ENCODE results near the gene KLK3. TPM values are rescaled to one million over a fixed set of nuclear protein-coding genes. Genes with fewer than 3 reads are reported as not detected.

The KLK3 gene
- total and polyA plus RNA-seq, 11 donors: not detected

GRCh38 chr19:50821622-50822021 is 33.1 kb upstream of the KLK3 start:
- Histone ChIP-seq H3K9me3 (no peaks in the 10 kb centered on the region), H3K4me3 (no peak overlapping the region), H3K27ac (no peak overlapping the region), H3K27me3 (peaks cover 26 to 82% (median 46%) of the 10 kb centered on the region in 9 donors), H3K4me1 (peaks cover 0 to 16% (median 0%) of the 10 kb centered on the region in 12 donors), H3K36me3 (no peaks in the 10 kb centered on the region)
- no peak for DNase-seq
- intact Hi-C loops (cut with DNase I): no loop called here
- 57 to 70% (median 62%) methylated on average over 7 to 8 of the region's 8 CpGs for WGBS, 4 donors
- TF ChIP-seq CTCF (IDR thresholded peaks at IDR 0.05) (no peak), POLR2A (IDR thresholded peaks at IDR 0.05) (no peak)
- ATAC-seq: no peak

- WGBS, 4 donors: 61 to 80% (median 77%) methylated on average over 7 of the region's 7 CpGs
- Histone ChIP-seq H3K27ac (no peak overlapping the region), H3K36me3 (no peaks in the 10 kb centered on the region), H3K4me3 (no peak overlapping the region), H3K4me1 (peaks cover 0 to 16% (median 0%) of the 10 kb centered on the region in 12 donors), H3K9me3 (no peaks in the 10 kb centered on the region), H3K27me3 (peaks cover 22 to 84% (median 44%) of the 10 kb centered on the region in 9 donors)
- TF ChIP-seq CTCF (IDR thresholded peaks at IDR 0.05) (no peak), POLR2A (IDR thresholded peaks at IDR 0.05) (no peak)
- DNase-seq: no peak
- intact Hi-C loops (cut with DNase I): no loop called here
- no peak for ATAC-seq
Measured at GRCh38 chr19:50822661-50823208, 32.0 kb upstream of the KLK3 start.

GRCh38 chr19:50823389-50824042 is 31.2 kb upstream of the KLK3 start, which contains the start of gene KLK1:
Gene KLK1, minus strand, starts transcription at chr19:50823787. Its CDS starts 39 bp downstream, at chr19:50823748.
- TF ChIP-seq POLR2A (IDR thresholded peaks at IDR 0.05) (no peak), CTCF (IDR thresholded peaks at IDR 0.05) (no peak)
- intact Hi-C loops (cut with DNase I): no loop called here
- Histone ChIP-seq H3K36me3 (no peaks in the 10 kb centered on the region), H3K4me3 (no peak within 1 kb of the TSS), H3K27ac (no peak within 1 kb of the TSS), H3K27me3 (peaks cover 20 to 76% (median 36%) of the 10 kb centered on the region in 9 donors), H3K9me3 (no peaks in the 10 kb centered on the region), H3K4me1 (peaks cover 0 to 9% (median 0%) of the 10 kb centered on the region in 12 donors)
- 48 to 62% (median 53%) methylated on average over 12 to 14 of the region's 14 CpGs for WGBS, 4 donors
- no peak for DNase-seq
- peak in 2 of 4 donors; percentile 36 to 43 for ATAC-seq

GRCh38 chr19:50826492-50827240 is 28.0 kb upstream of the KLK3 start:
- no peaks in the 10 kb centered on the region for H3K4me1 ChIP-seq
- intact Hi-C loops (cut with DNase I): no loop called here
- no peaks in the 10 kb centered on the region for H3K9me3 ChIP-seq
- peaks cover 2 to 48% (median 16%) of the 10 kb centered on the region in 9 donors for H3K27me3 ChIP-seq
- H3K27ac ChIP-seq: no peak overlapping the region
- 73 to 84% (median 79%) methylated on average over 11 to 43 of the region's 43 CpGs for WGBS, 4 donors
- no peaks in the 10 kb centered on the region for H3K36me3 ChIP-seq
- ATAC-seq: no peak
- DNase-seq: no peak
- no peak for TF ChIP-seq POLR2A (IDR thresholded peaks at IDR 0.05)
- TF ChIP-seq CTCF (IDR thresholded peaks at IDR 0.05): no peak
- H3K4me3 ChIP-seq: no peak overlapping the region

Measured in heart left ventricle (tissue), 16 donors.